Vagina (tissue), 2 donors: ENCODE data around the gene MGAT5. TPM values are rescaled to one million over a fixed set of nuclear protein-coding genes. Genes with fewer than 3 reads are reported as not detected.

Experiments
- DNase-seq, 2 donors: peaks; one replicate each; pipeline ENCODE4 v3.0.0-alpha.2; 2017; ENCODE audit errors: extremely low spot score in 2 of 2
- H3K27ac ChIP-seq: fragments of 200-600 bp; sonication (generic); one replicate; pipeline ENCODE4 v1.5.1; 2019
- H3K27me3 ChIP-seq: fragments of 200-600 bp; sonication (generic); one replicate; pipeline ENCODE4 v1.5.1; 2019
- H3K36me3 ChIP-seq, 2 donors: fragments of 200-600 bp; sonication (generic); one replicate each; pipeline ENCODE4 v1.5.1; 2017 to 2019
- H3K4me1 ChIP-seq: fragments of 200-600 bp; sonication (generic); one replicate; pipeline ENCODE4 v1.5.1; 2019
- H3K4me3 ChIP-seq, 2 donors: fragments of 200-600 bp; sonication (generic); 1 replicate in 1 of 2; 2 replicates in 1 of 2; pipeline ENCODE4 v1.5.1; 2016 to 2019
- H3K9me3 ChIP-seq: fragments of 200-600 bp; sonication (generic); one replicate; pipeline ENCODE4 v1.5.1; 2019
- CTCF ChIP-seq, 3 experiments: fragments of 450-650 bp in 2 of 3; fragments of 200-600 bp in 1 of 3; sonication (generic) in 1 of 3; IDR thresholded peaks; one replicate each; pipeline ENCODE4 v1.5.1; 2017 to 2019; ENCODE audit warnings: antibody characterized with exemption in 3 of 3, mild to moderate bottlenecking in 2 of 3, moderate library complexity in 2 of 3
- POLR2A ChIP-seq, 2 donors: fragments of 450-650 bp; IDR thresholded peaks; one replicate each; pipeline ENCODE4 v1.6.1; 2017; ENCODE audit warnings: antibody characterized with exemption in 2 of 2, mild to moderate bottlenecking in 2 of 2, moderate library complexity in 2 of 2
- POLR2AphosphoS5 ChIP-seq, 2 donors: sonication (generic); formaldehyde crosslinking; IDR thresholded peaks; one replicate each; pipeline ENCODE4 v1.9.0; 2017; ENCODE audit warnings: antibody characterized with exemption in 2 of 2, mild to moderate bottlenecking in 2 of 2, low read depth in 1 of 2; ENCODE audit not compliant: insufficient read depth in 1 of 2
- intact Hi-C: fragments of 100-400 bp; cut with DNase I; formaldehyde crosslinking; loops from one replicate; pipeline ENCODE4 v1.15.1; 2023
- total RNA-seq: library from RNA; depleted of rRNA; stranded (reverse); fragments of >200 nt; gene quantifications from one replicate; pipeline ENCODE4 v1.2.3, GENCODE V29; 2016

The MGAT5 gene
- total RNA-seq, 1 donor from 2014 or later = 16.7 TPM

DNA sequence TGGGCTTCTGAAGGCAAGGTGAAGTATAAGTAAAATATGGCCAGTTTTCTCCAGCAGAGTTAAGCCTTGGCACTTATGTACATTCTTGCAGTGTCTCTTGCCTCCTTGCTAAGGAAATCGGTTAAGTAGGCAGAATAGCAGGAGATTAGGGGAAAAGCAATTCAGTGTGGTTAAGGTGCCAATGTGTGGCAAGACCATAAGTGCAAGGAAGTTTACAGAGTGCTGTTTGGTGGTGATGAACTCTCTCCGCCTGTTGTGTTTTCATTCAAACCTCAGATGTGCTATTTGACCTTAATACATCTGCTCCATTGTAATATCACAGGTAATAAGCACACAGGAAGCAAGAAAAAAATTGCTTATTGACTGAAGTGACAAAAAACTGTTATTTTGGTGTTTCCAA lies 156.1 kb downstream of the MGAT5 start:
- TF ChIP-seq POLR2AphosphoS5 (IDR thresholded peaks at IDR 0.05; ENCODE audit: insufficient read depth in 1 of 2, low read depth in 1 of 2) = no peak
- TF ChIP-seq POLR2A (IDR thresholded peaks at IDR 0.05) = no peak
- no peak for TF ChIP-seq CTCF (IDR thresholded peaks at IDR 0.05)
- intact Hi-C loops = loop anchor here (5.0 kb wide), 1 partner anchor 288 kb away; no protein-coding TSS in a partner anchor
- Histone ChIP-seq H3K36me3 (no peaks in the 10 kb centered on the region), H3K9me3 (no peaks in the 10 kb centered on the region), H3K27ac (no peak overlapping the region), H3K4me3 (no peak overlapping the region), H3K4me1 (peaks cover 44% of the 10 kb centered on the region), H3K27me3 (no peaks in the 10 kb centered on the region)
- no peak for DNase-seq

GRCh38 chr2:134410831-134411231 lies 157.0 kb downstream of the MGAT5 start:
- no peak overlapping the region for H3K27ac ChIP-seq

GRCh38 chr2:134411279-134411827 lies 157.5 kb downstream of the MGAT5 start:
- no peaks in the 10 kb centered on the region for H3K9me3 ChIP-seq
- no peaks in the 10 kb centered on the region for H3K36me3 ChIP-seq
- intact Hi-C loops = loop anchor here (5.0 kb wide), 1 partner anchor 289 kb away; no protein-coding TSS in a partner anchor
- no peak for TF ChIP-seq POLR2AphosphoS5 (IDR thresholded peaks at IDR 0.05; ENCODE audit: insufficient read depth in 1 of 2, low read depth in 1 of 2)
- TF ChIP-seq POLR2A (IDR thresholded peaks at IDR 0.05) = no peak
- TF ChIP-seq CTCF (IDR thresholded peaks at IDR 0.05) = no peak
- peaks cover 31% of the 10 kb centered on the region for H3K4me1 ChIP-seq
- no peak overlapping the region for H3K27ac ChIP-seq
- no peak for DNase-seq
- no peaks in the 10 kb centered on the region for H3K27me3 ChIP-seq
- no peak overlapping the region for H3K4me3 ChIP-seq

More at GRCh38 chr2:134410831-134411231, 157.0 kb downstream of the MGAT5 start:
- Histone ChIP-seq H3K9me3 (no peaks in the 10 kb centered on the region), H3K27me3 (no peaks in the 10 kb centered on the region), H3K36me3 (no peaks in the 10 kb centered on the region), H3K4me1 (peaks cover 35% of the 10 kb centered on the region), H3K4me3 (no peak overlapping the region)
- no peak for TF ChIP-seq POLR2AphosphoS5 (IDR thresholded peaks at IDR 0.05; ENCODE audit: insufficient read depth in 1 of 2, low read depth in 1 of 2)
- no peak for TF ChIP-seq POLR2A (IDR thresholded peaks at IDR 0.05)
- TF ChIP-seq CTCF (IDR thresholded peaks at IDR 0.05) = no peak
- DNase-seq = no peak
- intact Hi-C loops = loop anchor here (5.0 kb wide), 1 partner anchor 289 kb away; no protein-coding TSS in a partner anchor

DNA sequence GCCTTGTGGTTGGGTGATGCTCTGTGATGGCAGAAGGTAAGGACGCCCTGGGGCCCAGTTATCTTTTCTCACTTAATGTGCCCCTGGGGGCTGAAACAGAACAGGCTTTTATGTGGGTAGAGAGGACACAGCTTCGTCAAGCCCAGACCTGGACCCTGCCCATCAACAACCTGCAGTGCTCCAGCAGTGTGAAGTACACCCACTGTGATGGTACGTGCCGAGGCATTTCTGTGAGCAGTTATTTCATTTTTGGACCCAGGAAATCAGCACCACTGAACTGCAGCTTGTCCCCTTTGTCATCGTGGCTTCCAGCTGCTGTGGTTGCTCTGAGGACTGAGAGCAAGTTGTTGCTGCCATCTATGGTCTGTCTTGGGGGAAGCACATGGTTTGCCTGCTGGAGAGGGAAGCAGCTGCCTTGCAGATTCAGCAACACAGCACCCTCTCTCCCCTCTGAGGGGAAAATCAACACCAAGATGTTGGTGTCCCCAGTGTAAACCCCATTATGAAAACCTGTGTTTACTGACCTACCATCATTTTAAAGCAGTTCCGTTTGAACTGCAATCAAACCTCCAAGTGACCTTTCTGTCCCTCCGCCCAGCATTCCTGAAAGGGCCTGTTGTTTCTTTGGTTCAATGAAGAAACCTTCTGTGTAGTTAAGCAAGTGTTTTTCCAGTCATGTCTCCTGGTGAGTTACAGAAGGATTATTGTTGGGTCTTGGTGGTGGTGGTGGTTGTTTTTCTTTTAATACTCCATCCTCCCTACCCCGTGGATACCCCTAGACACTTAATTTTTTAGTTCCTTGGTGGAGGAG lies 158.2 kb downstream of the MGAT5 start:
- H3K36me3 ChIP-seq = no peaks in the 10 kb centered on the region
- TF ChIP-seq POLR2AphosphoS5 (IDR thresholded peaks at IDR 0.05; ENCODE audit: insufficient read depth in 1 of 2, low read depth in 1 of 2) (no peak), POLR2A (IDR thresholded peaks at IDR 0.05) (no peak), CTCF (IDR thresholded peaks at IDR 0.05) (peak in 2 of 3 experiments; percentile 68 to 74)
- intact Hi-C loops = loop anchor here (5.0 kb wide), 1 partner anchor 290 kb away; no protein-coding TSS in a partner anchor
- H3K27ac ChIP-seq = no peak overlapping the region
- peaks cover 27% of the 10 kb centered on the region for H3K4me1 ChIP-seq
- H3K9me3 ChIP-seq = no peaks in the 10 kb centered on the region
- no peak overlapping the region for H3K4me3 ChIP-seq
- no peak for DNase-seq
- no peaks in the 10 kb centered on the region for H3K27me3 ChIP-seq

- peaks cover 24% of the 10 kb centered on the region for H3K4me1 ChIP-seq
- H3K4me3 ChIP-seq = no peak overlapping the region
- no peak for TF ChIP-seq POLR2A (IDR thresholded peaks at IDR 0.05)
- TF ChIP-seq POLR2AphosphoS5 (IDR thresholded peaks at IDR 0.05; ENCODE audit: insufficient read depth in 1 of 2, low read depth in 1 of 2) = no peak
- TF ChIP-seq CTCF (IDR thresholded peaks at IDR 0.05) = no peak
- H3K27me3 ChIP-seq = no peaks in the 10 kb centered on the region
- no peak for DNase-seq
- no peaks in the 10 kb centered on the region for H3K36me3 ChIP-seq
- H3K27ac ChIP-seq = no peak overlapping the region
- intact Hi-C loops = loop anchor here (5.0 kb wide), 1 partner anchor 290 kb away; no protein-coding TSS in a partner anchor
- no peaks in the 10 kb centered on the region for H3K9me3 ChIP-seq
Measured at GRCh38 chr2:134412639-134412999, 158.7 kb downstream of the MGAT5 start.
